ENCODE results near the gene NBEAL2. TPM values are rescaled to one million over a fixed set of nuclear protein-coding genes. Genes with fewer than 3 reads are reported as not detected.
A peak's percentile ranks its signal among the peaks of the same experiment; 100 is the strongest.

Gene NBEAL2
- total RNA-seq, 1 donor from 2014 or later = 14.8 TPM

DNA sequence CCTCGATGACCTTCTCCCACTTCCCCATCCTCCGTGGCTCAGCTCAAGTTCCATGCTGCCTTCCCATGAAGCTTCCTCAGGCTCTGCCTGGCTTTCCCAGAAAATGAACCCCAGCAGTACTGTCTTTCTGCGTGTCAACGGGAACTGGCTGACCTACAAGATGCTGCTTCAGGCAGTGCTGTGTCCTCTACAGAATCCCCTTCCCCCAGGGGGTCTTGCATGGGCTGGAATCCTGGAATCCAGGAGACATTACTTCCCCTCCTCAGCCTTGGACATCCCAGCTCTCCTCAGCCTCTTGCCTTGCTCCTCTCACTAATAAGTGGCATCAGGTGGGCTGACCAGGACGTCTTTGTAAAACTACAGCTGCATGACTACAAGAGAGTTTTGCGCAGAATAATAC lies 8.3 kb upstream of the NBEAL2 start:
- H3K4me1 ChIP-seq (ENCODE audit: insufficient read depth, low read length) = peaks cover 12% of the 10 kb centered on the region
- H3K9me3 ChIP-seq (ENCODE audit: insufficient read depth, low read depth, low read length) = no peaks in the 10 kb centered on the region
- H4K20me1 ChIP-seq (ENCODE audit: insufficient read depth, low read length) = peaks cover 86% of the 10 kb centered on the region
- peaks cover 98% of the 10 kb centered on the region for H3K79me2 ChIP-seq (ENCODE audit: insufficient read depth, low read length)
- no peak for FAIRE-seq
- peaks cover 12% of the 10 kb centered on the region for H3K36me3 Mint-ChIP-seq (ENCODE audit: low read depth, unreplicated experiment)
- H3K36me3 ChIP-seq (ENCODE audit: insufficient read depth, low read length) = no peaks in the 10 kb centered on the region
- H3K27ac Mint-ChIP-seq (ENCODE audit: unreplicated experiment) = no peak overlapping the region
- H3K4me1 Mint-ChIP-seq (ENCODE audit: low read depth, unreplicated experiment) = peaks cover 39% of the 10 kb centered on the region
- no peak overlapping the region for H3K27ac ChIP-seq (ENCODE audit: low read depth, low read length)
- DNase-seq (ENCODE audit: low read depth) = no peak
- H3K4me3 Mint-ChIP-seq (ENCODE audit: unreplicated experiment) = no peak overlapping the region
- TF ChIP-seq EZH2 (IDR thresholded peaks at IDR 0.05; ENCODE audit: insufficient read depth, low read length) = no peak
- TF ChIP-seq, protein P1, sequence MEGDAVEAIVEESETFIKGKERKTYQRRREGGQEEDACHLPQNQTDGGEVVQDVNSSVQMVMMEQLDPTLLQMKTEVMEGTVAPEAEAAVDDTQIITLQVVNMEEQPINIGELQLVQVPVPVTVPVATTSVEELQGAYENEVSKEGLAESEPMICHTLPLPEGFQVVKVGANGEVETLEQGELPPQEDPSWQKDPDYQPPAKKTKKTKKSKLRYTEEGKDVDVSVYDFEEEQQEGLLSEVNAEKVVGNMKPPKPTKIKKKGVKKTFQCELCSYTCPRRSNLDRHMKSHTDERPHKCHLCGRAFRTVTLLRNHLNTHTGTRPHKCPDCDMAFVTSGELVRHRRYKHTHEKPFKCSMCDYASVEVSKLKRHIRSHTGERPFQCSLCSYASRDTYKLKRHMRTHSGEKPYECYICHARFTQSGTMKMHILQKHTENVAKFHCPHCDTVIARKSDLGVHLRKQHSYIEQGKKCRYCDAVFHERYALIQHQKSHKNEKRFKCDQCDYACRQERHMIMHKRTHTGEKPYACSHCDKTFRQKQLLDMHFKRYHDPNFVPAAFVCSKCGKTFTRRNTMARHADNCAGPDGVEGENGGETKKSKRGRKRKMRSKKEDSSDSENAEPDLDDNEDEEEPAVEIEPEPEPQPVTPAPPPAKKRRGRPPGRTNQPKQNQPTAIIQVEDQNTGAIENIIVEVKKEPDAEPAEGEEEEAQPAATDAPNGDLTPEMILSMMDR (IDR thresholded peaks at IDR 0.05; ENCODE audit: insufficient read depth, low read depth, low read length) = no peak
- no peaks in the 10 kb centered on the region for H3K9me3 Mint-ChIP-seq (ENCODE audit: unreplicated experiment)
- H3K9ac ChIP-seq (ENCODE audit: low read length) = no peak overlapping the region
- no peak overlapping the region for H3K4me3 ChIP-seq (ENCODE audit: insufficient read depth, low read depth, low read length)
- no peaks in the 10 kb centered on the region for H3K27me3 Mint-ChIP-seq (ENCODE audit: low read depth, unreplicated experiment)
- no peak overlapping the region for H3K4me2 ChIP-seq (ENCODE audit: low read length)
- H3K27me3 ChIP-seq (ENCODE audit: insufficient read depth, low read length) = no peaks in the 10 kb centered on the region
- H2AFZ ChIP-seq (ENCODE audit: low read depth, low read length) = no peak overlapping the region

DNA sequence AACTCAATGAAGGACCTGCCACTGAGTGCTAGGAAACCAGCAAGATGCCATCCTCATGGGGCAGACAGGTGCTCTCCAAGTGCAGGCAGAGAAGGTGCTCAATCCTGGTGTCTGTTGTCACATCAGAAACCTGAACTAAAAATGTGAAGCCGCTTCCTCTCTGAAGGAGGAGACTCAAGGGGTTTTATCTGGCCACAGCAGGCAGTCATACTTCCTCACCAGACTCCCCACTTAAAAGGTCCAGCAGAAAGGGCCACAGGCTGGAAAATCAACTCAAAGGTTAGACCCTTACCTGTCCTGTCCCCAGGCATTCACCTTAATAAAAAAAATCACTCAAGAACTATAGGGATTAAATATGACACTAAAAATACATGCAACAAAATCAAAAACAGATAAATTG lies 7.7 kb upstream of the NBEAL2 start:
- no peaks in the 10 kb centered on the region for H3K9me3 ChIP-seq (ENCODE audit: insufficient read depth, low read depth, low read length)
- no peak overlapping the region for H3K27ac ChIP-seq (ENCODE audit: low read depth, low read length)
- FAIRE-seq = no peak
- H3K4me1 ChIP-seq (ENCODE audit: insufficient read depth, low read length) = peaks cover 12% of the 10 kb centered on the region
- DNase-seq (ENCODE audit: low read depth) = no peak
- no peaks in the 10 kb centered on the region for H3K9me3 Mint-ChIP-seq (ENCODE audit: unreplicated experiment)
- H3K27me3 ChIP-seq (ENCODE audit: insufficient read depth, low read length) = no peaks in the 10 kb centered on the region
- H3K27me3 Mint-ChIP-seq (ENCODE audit: low read depth, unreplicated experiment) = no peaks in the 10 kb centered on the region
- H3K36me3 Mint-ChIP-seq (ENCODE audit: low read depth, unreplicated experiment) = peaks cover 11% of the 10 kb centered on the region
- H3K79me2 ChIP-seq (ENCODE audit: insufficient read depth, low read length) = peaks cover 96% of the 10 kb centered on the region
- no peak overlapping the region for H3K4me2 ChIP-seq (ENCODE audit: low read length)
- TF ChIP-seq, protein P1 (IDR thresholded peaks at IDR 0.05; ENCODE audit: insufficient read depth, low read depth, low read length) = no peak
- no peak for TF ChIP-seq EZH2 (IDR thresholded peaks at IDR 0.05; ENCODE audit: insufficient read depth, low read length)
- peaks cover 80% of the 10 kb centered on the region for H4K20me1 ChIP-seq (ENCODE audit: insufficient read depth, low read length)
- H3K4me3 ChIP-seq (ENCODE audit: insufficient read depth, low read depth, low read length) = no peak overlapping the region
- H3K36me3 ChIP-seq (ENCODE audit: insufficient read depth, low read length) = no peaks in the 10 kb centered on the region
- peak overlapping the region; percentile 23 for H3K27ac Mint-ChIP-seq (ENCODE audit: unreplicated experiment)
- H3K9ac ChIP-seq (ENCODE audit: low read length) = no peak overlapping the region
- no peak overlapping the region for H3K4me3 Mint-ChIP-seq (ENCODE audit: unreplicated experiment)
- no peak overlapping the region for H2AFZ ChIP-seq (ENCODE audit: low read depth, low read length)
- H3K4me1 Mint-ChIP-seq (ENCODE audit: low read depth, unreplicated experiment) = peaks cover 39% of the 10 kb centered on the region

DNA sequence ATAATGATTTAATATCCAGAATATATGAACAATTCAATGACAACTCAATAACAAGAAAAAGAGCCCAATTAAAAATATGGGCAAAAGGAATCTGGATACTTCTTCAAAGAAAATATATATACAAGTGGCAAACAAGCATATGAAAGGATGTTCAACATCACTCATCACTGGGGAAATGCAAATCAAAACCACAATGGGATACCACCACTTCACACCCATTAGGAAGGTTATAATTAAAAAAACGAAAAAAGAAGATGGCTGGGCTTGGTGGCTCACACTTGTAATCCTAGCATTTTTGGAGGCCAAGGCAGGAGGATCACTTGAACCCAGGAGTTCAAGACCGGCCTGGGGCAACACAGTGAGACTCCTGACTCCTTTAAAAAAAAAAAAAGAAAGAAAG lies 7.1 kb upstream of the NBEAL2 start:
- Histone ChIP-seq H3K4me1 (ENCODE audit: insufficient read depth, low read length) (peaks cover 13% of the 10 kb centered on the region), H3K27ac (ENCODE audit: low read depth, low read length) (no peak overlapping the region), H4K20me1 (ENCODE audit: insufficient read depth, low read length) (peaks cover 73% of the 10 kb centered on the region), H3K79me2 (ENCODE audit: insufficient read depth, low read length) (peaks cover 89% of the 10 kb centered on the region), H2AFZ (ENCODE audit: low read depth, low read length) (no peak overlapping the region), H3K9me3 (ENCODE audit: insufficient read depth, low read depth, low read length) (no peaks in the 10 kb centered on the region), H3K4me3 (ENCODE audit: insufficient read depth, low read depth, low read length) (no peak overlapping the region), H3K4me2 (ENCODE audit: low read length) (no peak overlapping the region), H3K9ac (ENCODE audit: low read length) (no peak overlapping the region), H3K27me3 (ENCODE audit: insufficient read depth, low read length) (no peaks in the 10 kb centered on the region), H3K36me3 (ENCODE audit: insufficient read depth, low read length) (no peaks in the 10 kb centered on the region)
- Mint-ChIP-seq H3K4me1 (ENCODE audit: low read depth, unreplicated experiment) (peaks cover 36% of the 10 kb centered on the region), H3K4me3 (ENCODE audit: unreplicated experiment) (no peak overlapping the region), H3K27me3 (ENCODE audit: low read depth, unreplicated experiment) (no peaks in the 10 kb centered on the region), H3K9me3 (ENCODE audit: unreplicated experiment) (no peaks in the 10 kb centered on the region), H3K36me3 (ENCODE audit: low read depth, unreplicated experiment) (peaks cover 9% of the 10 kb centered on the region), H3K27ac (ENCODE audit: unreplicated experiment) (peak overlapping the region; percentile 18)
- no peak for DNase-seq (ENCODE audit: low read depth)
- no peak for TF ChIP-seq EZH2 (IDR thresholded peaks at IDR 0.05; ENCODE audit: insufficient read depth, low read length)
- TF ChIP-seq, protein P1 (IDR thresholded peaks at IDR 0.05; ENCODE audit: insufficient read depth, low read depth, low read length) = no peak
- no peak for FAIRE-seq

All from astrocyte (in vitro differentiated cells and primary cell).